ENCODE measurements around the gene ZFP92. TPM values are rescaled to one million over a fixed set of nuclear protein-coding genes. Genes with fewer than 3 reads are reported as not detected.
A peak's percentile ranks its signal among the peaks of the same experiment; 100 is the strongest.
"Not testable (repeated sequence)": the region's sequence is repeated elsewhere in the genome, so short reads cannot be mapped to it uniquely, and the experiment has no call there.

The ZFP92 gene
- total RNA-seq, 1 donor from 2014 or later, result 1.6 TPM

DNA sequence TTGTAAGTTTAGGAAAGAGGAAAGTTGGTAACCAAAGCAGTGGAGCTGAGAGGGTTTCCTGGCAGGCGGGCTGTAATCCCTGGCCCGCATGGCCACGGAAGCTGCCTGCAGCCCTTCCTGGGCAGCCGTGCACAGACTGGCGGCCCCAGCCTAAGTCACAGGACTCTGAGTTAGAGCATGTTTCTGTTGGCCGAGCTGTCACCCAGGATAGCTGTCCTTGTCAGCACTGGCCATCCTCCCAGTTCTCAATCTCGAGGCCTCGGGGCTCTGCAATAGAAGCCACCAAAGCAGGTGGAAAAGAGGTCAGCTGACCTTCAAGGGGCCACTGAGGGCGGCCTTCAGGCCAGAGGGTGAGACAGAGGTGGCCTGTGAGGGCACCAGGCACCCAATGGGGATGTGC, 30.6 kb upstream of the ZFP92 start:
- H3K4me1 Mint-ChIP-seq, result no peaks in the 10 kb centered on the region
- no peaks in the 10 kb centered on the region for H3K27me3 Mint-ChIP-seq
- H3K9me3 Mint-ChIP-seq, result no peaks in the 10 kb centered on the region
- CTCF ChIA-PET, result no interaction called here
- DNase-seq, result no peak
- POLR2A ChIA-PET, result no interaction called here
- ATAC-seq (ENCODE audit: low read depth), result no peak
- H3K4me3 Mint-ChIP-seq, result no peak overlapping the region
- no peaks in the 10 kb centered on the region for H3K36me3 Mint-ChIP-seq (ENCODE audit: low read depth)
- no peak overlapping the region for H3K27ac Mint-ChIP-seq
- intact Hi-C loops (cut with micrococcal nuclease), result no loop called here
- TF ChIP-seq, protein P1, sequence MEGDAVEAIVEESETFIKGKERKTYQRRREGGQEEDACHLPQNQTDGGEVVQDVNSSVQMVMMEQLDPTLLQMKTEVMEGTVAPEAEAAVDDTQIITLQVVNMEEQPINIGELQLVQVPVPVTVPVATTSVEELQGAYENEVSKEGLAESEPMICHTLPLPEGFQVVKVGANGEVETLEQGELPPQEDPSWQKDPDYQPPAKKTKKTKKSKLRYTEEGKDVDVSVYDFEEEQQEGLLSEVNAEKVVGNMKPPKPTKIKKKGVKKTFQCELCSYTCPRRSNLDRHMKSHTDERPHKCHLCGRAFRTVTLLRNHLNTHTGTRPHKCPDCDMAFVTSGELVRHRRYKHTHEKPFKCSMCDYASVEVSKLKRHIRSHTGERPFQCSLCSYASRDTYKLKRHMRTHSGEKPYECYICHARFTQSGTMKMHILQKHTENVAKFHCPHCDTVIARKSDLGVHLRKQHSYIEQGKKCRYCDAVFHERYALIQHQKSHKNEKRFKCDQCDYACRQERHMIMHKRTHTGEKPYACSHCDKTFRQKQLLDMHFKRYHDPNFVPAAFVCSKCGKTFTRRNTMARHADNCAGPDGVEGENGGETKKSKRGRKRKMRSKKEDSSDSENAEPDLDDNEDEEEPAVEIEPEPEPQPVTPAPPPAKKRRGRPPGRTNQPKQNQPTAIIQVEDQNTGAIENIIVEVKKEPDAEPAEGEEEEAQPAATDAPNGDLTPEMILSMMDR (IDR thresholded peaks at IDR 0.05), result no peak

DNA sequence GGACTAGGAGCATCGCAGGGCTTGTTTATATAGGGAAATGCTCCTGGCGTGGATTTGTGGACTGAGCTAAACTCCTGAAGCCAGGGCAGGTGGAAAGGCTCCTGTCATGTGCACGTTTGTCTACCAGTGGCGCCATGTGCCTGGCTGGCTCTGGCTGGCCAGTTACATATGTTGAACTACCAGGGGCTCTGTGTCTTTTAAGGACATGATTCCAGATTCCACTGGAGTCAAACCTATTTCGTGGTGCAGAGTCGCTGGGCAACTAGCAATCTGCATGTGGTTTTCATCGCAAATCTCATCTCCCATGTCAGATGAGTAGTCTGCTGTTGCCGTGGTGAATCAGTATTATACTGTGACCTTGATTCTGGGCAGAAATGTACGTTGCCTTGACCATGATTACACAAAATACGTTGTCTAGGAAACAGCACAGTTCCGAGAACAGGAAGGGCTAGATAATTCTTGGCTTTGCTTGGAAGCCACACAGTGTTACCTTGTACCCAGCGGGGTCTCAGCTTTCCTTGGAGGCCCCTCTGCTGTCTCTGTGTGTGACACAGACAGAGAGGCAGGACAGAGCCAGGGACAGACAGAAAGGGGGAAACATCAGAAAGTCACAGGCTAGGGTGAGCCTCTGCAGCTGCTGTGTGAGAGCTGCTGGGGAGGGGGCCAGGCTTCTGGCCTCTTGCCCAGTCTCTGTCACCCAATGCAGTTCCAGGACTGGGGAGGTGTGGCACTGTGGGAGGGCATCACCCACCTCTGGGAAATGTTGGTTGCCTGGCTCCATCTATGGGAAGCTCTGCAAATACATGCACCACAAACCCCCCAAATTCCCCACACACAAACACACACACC, 29.4 kb upstream of the ZFP92 start:
- ATAC-seq (ENCODE audit: low read depth), result peak; percentile 45
- no peak overlapping the region for H3K4me3 Mint-ChIP-seq
- H3K4me1 Mint-ChIP-seq, result no peaks in the 10 kb centered on the region
- no peaks in the 10 kb centered on the region for H3K27me3 Mint-ChIP-seq
- H3K9me3 Mint-ChIP-seq, result no peaks in the 10 kb centered on the region
- TF ChIP-seq, protein P1 (IDR thresholded peaks at IDR 0.05), result no peak
- ChIA-PET CTCF (no interaction called here), POLR2A (no interaction called here)
- no peaks in the 10 kb centered on the region for H3K36me3 Mint-ChIP-seq (ENCODE audit: low read depth)
- H3K27ac Mint-ChIP-seq, result no peak overlapping the region
- no peak for DNase-seq
- intact Hi-C loops (cut with micrococcal nuclease), result no loop called here

DNA sequence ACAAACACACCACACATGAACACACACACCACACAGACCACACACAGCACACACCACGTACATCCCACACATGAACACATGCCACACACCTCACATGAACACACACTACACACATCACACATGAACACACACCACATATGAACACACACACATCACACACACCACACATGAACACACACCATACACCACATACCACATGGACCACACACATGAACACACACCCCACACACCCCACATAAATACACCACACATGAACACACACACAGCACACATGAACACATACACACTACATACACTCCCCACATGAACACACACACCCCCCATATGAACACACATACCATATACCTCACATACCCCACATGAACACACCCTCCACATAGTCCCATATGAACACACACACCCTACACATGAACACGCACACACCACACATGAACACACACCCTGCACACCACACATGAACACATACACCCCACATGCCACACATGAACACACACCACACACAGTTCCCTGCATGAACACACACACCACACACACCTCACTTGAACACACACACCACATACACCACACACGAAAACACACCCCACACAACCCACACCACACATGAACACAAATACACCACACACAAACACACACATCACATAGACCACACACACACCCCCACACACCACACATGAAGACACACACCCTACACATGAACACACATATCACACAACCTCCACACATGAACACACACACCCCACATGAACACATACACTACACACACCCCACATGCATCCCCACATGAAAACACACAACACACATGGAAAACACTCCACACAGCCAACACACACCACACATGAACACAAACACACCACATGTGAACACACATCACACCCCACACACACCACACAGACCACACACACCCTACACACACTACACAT, 28.4 kb upstream of the ZFP92 start:
- no peak overlapping the region for H3K4me3 Mint-ChIP-seq
- no peak for ATAC-seq (ENCODE audit: low read depth)
- H3K9me3 Mint-ChIP-seq, result no peaks in the 10 kb centered on the region
- POLR2A ChIA-PET, result no interaction called here
- CTCF ChIA-PET, result no interaction called here
- DNase-seq, result no peak
- H3K36me3 Mint-ChIP-seq (ENCODE audit: low read depth), result no peaks in the 10 kb centered on the region
- no peaks in the 10 kb centered on the region for H3K4me1 Mint-ChIP-seq
- TF ChIP-seq, protein P1 (IDR thresholded peaks at IDR 0.05), result no peak
- no peak overlapping the region for H3K27ac Mint-ChIP-seq
- intact Hi-C loops (cut with micrococcal nuclease), result no loop called here
- H3K27me3 Mint-ChIP-seq, result no peaks in the 10 kb centered on the region

DNA sequence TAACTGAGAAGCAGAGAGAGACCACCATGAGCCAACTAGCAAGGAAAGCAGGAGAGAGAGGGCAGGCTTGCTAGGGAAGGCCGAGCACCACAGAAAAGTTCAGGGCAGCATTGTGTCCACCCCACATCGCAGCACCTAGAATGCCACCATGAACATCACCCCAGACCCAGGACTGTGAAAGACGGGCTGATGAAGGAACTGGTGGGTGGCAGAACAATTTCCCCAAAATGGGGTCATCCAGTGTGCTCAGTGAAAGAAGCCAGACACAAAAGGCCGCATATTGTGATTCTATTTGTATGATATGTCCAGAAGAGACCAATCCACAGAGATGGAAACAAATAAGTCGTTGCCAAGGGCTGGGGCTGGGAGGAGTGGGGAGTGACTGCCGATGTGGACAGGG, 26.9 kb upstream of the ZFP92 start:
- TF ChIP-seq, protein P1 (IDR thresholded peaks at IDR 0.05), result no peak
- ATAC-seq (ENCODE audit: low read depth) (no peak), DNase-seq (no peak)
- no peak overlapping the region for H3K27ac Mint-ChIP-seq
- no peaks in the 10 kb centered on the region for H3K9me3 Mint-ChIP-seq
- ChIA-PET POLR2A (no interaction called here), CTCF (no interaction called here)
- no peaks in the 10 kb centered on the region for H3K36me3 Mint-ChIP-seq (ENCODE audit: low read depth)
- no peak overlapping the region for H3K4me3 Mint-ChIP-seq
- H3K4me1 Mint-ChIP-seq, result no peaks in the 10 kb centered on the region
- H3K27me3 Mint-ChIP-seq, result no peaks in the 10 kb centered on the region
- intact Hi-C loops (cut with micrococcal nuclease), result no loop called here

DNA sequence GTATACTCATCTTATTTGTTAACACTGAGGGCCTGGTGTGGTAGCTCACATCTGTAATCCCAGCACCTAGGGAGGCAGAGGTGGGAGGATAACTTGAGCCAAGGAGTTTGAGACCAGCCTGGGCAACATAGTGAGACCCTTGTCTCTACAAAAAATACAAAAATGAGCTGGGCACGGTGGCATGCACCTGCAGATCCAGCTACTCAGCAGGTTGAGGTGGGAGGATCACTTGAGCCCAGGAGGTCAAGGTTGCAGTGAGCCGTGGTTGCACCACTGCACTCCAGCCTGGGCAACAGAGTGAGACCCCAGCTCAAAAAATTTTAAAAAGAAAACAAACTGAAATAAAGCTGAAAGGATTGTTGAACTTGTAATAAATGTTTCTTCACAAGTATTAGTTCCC, 26.3 kb upstream of the ZFP92 start:
- H3K9me3 Mint-ChIP-seq; intact Hi-C loops (cut with micrococcal nuclease); ATAC-seq (ENCODE audit: low read depth); H3K27ac Mint-ChIP-seq; H3K36me3 Mint-ChIP-seq (ENCODE audit: low read depth); POLR2A ChIA-PET; H3K4me3 Mint-ChIP-seq; DNase-seq; H3K4me1 Mint-ChIP-seq; CTCF ChIA-PET; H3K27me3 Mint-ChIP-seq: not testable (repeated sequence)

Measured in activated B cell treated with CpG ODN at 0.5 μM for 24 hours (primary cell).